ENCODE data around the gene JAM3. TPM values are rescaled to one million over a fixed set of nuclear protein-coding genes. Genes with fewer than 3 reads are reported as not detected.

The JAM3 gene
- total and polyA plus RNA-seq, 2 donors = 61.1 to 90.2 TPM

DNA sequence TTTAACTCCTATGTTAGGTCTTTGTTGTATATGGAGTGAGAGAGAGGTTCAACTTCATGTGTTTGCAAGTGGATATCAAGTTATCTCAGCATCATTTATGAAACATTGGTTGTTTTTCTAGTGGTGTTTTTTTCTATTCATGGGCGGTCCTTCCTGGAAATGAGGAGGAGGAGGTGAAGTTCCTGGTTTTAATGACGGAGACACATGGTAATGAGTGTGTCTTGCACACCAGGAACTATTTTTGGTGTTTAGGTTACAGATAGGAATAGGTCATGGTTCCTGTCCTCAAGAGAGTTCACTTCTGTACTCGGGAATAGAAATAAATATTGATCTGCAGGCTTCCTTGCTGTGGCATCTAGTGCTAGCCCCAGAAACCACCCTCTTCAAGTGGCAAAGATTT lies 74.9 kb downstream of the JAM3 start:
- H3K4me3 ChIP-seq (ENCODE audit: low read depth, low read length) = no peak overlapping the region
- no peak for DNase-seq (ENCODE audit: extremely low spot score)
- 84% methylated on average over 3 of the region's 3 CpGs for WGBS
- H3K4me1 ChIP-seq (ENCODE audit: insufficient read depth) = no peaks in the 10 kb centered on the region
- no peak overlapping the region for H3K27ac ChIP-seq (ENCODE audit: low read depth)
- H3K36me3 ChIP-seq (ENCODE audit: insufficient read depth) = no peaks in the 10 kb centered on the region

GRCh38 chr11:134144744-134145143 lies 75.9 kb downstream of the JAM3 start:
- 92% methylated on average over 5 of the region's 5 CpGs for WGBS
- Histone ChIP-seq H3K27ac (ENCODE audit: low read depth) (no peak overlapping the region), H3K4me1 (ENCODE audit: insufficient read depth) (no peaks in the 10 kb centered on the region), H3K36me3 (ENCODE audit: insufficient read depth) (no peaks in the 10 kb centered on the region), H3K4me3 (ENCODE audit: low read depth, low read length) (no peak overlapping the region)
- no peak for DNase-seq (ENCODE audit: extremely low spot score)

- H3K4me3 ChIP-seq (ENCODE audit: low read depth, low read length) = no peak overlapping the region
- no peaks in the 10 kb centered on the region for H3K36me3 ChIP-seq (ENCODE audit: insufficient read depth)
- H3K27ac ChIP-seq (ENCODE audit: low read depth) = no peak overlapping the region
- 87% methylated on average over 8 of the region's 8 CpGs for WGBS
- H3K4me1 ChIP-seq (ENCODE audit: insufficient read depth) = no peaks in the 10 kb centered on the region
- no peak for DNase-seq (ENCODE audit: extremely low spot score)
Measured at GRCh38 chr11:134145715-134146114, 76.8 kb downstream of the JAM3 start.

DNA sequence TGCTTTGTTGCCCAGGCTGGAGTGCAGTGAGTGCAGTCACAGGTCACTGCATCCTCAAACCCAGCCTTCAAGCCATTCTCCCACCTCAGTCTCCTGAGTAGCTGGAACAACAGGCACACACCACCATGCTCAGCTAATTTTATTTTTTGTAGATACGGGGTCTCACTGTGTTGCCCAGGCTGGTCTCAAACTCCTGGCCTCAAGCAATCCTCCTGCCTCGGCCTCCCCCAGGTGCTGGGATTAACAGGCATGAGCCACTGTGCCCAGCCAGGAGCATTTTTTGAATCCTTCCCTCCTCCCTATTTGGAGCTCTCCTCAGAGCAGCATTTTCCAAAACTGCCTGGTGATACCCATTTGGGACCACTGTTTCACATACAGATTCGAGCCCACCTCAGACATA lies 77.7 kb downstream of the JAM3 start:
- Histone ChIP-seq H3K27ac (ENCODE audit: low read depth) (no peak overlapping the region), H3K4me1 (ENCODE audit: insufficient read depth) (no peaks in the 10 kb centered on the region), H3K4me3 (ENCODE audit: low read depth, low read length) (no peak overlapping the region), H3K36me3 (ENCODE audit: insufficient read depth) (peaks cover 2% of the 10 kb centered on the region)
- 95% methylated on average over 3 of the region's 3 CpGs for WGBS
- no peak for DNase-seq (ENCODE audit: extremely low spot score)

DNA sequence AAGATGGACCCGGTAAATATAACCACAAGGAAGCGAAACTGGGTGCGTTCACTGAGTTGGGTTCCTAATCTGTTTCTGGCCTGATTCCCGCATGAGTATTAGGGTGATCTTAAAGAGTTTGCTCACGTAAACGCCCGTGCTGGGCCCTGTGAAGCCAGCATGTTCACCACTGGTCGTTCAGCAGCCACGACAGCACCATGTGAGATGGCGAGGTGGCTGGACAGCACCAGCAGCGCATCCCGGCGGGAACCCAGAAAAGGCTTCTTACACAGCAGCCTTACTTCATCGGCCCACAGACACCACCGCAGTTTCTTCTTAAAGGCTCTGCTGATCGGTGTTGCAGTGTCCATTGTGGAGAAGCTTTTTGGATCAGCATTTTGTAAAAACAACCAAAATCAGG lies 80.5 kb downstream of the JAM3 start:
- H3K36me3 ChIP-seq (ENCODE audit: insufficient read depth) = peaks cover 2% of the 10 kb centered on the region
- no peaks in the 10 kb centered on the region for H3K4me1 ChIP-seq (ENCODE audit: insufficient read depth)
- no peak overlapping the region for H3K27ac ChIP-seq (ENCODE audit: low read depth)
- H3K4me3 ChIP-seq (ENCODE audit: low read depth, low read length) = no peak overlapping the region
- DNase-seq (ENCODE audit: extremely low spot score) = no peak
- 91% methylated on average over 16 of the region's 16 CpGs for WGBS

GRCh38 chr11:134150195-134150903 lies 81.5 kb downstream of the JAM3 start:
- Histone ChIP-seq H3K4me1 (ENCODE audit: insufficient read depth) (no peaks in the 10 kb centered on the region), H3K27ac (ENCODE audit: low read depth) (no peak overlapping the region), H3K36me3 (ENCODE audit: insufficient read depth) (peaks cover 2% of the 10 kb centered on the region), H3K4me3 (ENCODE audit: low read depth, low read length) (no peak overlapping the region)
- WGBS = 85% methylated on average over 12 of the region's 12 CpGs
- DNase-seq (ENCODE audit: extremely low spot score) = no peak

- no peak for DNase-seq (ENCODE audit: extremely low spot score)
- Histone ChIP-seq H3K36me3 (ENCODE audit: insufficient read depth) (peaks cover 2% of the 10 kb centered on the region), H3K27ac (ENCODE audit: low read depth) (no peak overlapping the region), H3K4me1 (ENCODE audit: insufficient read depth) (no peaks in the 10 kb centered on the region), H3K4me3 (ENCODE audit: low read depth, low read length) (no peak overlapping the region)
- WGBS = 87% methylated on average over 10 of the region's 10 CpGs
Measured at GRCh38 chr11:134151083-134151747, 82.3 kb downstream of the JAM3 start.

DNA sequence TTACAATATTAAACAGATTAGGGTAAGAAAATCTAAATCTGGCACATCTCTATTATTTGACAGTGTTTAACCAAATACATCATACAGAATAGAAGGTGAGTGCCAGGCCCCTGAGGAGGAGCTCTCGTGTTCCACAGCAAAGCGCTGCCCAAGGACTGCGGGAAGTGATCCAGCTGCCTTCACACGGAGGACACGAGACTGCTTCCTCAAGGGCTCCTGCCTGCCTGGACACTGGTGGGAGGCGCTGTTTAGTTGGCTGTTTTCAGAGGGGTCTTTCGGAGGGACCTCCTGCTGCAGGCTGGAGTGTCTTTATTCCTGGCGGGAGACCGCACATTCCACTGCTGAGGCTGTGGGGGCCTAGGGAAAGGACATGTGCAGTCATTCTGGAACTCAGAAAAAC lies 83.8 kb downstream of the JAM3 start:
- peaks cover 2% of the 10 kb centered on the region for H3K36me3 ChIP-seq (ENCODE audit: insufficient read depth)
- 73% methylated on average over 9 of the region's 9 CpGs for WGBS
- no peak for DNase-seq (ENCODE audit: extremely low spot score)
- no peaks in the 10 kb centered on the region for H3K4me1 ChIP-seq (ENCODE audit: insufficient read depth)
- H3K4me3 ChIP-seq (ENCODE audit: low read depth, low read length) = no peak overlapping the region
- no peak overlapping the region for H3K27ac ChIP-seq (ENCODE audit: low read depth)

- WGBS = 88% methylated on average over 30 of the region's 30 CpGs
Measured at GRCh38 chr11:134153147-134153905, 84.5 kb downstream of the JAM3 start.

DNA sequence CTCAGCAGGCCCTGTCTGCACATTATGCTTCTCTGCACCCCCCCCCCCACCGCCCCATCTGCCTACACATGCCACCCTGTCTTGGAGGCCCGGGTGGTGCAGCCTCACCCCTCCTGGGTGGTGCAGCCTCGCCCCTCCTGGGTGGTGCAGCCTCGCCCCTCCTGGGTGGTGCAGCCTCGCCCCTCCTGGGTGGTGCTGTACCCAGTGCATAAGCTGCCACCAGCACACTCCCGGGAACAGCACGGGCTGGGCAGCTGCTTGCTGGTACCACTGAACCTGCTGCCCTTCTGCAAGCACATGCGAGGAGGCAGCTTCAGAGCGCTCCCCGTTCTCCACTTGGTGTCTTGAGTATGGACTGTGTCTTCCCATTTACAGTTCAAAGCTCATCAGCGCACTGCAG lies 85.6 kb downstream of the JAM3 start:
- 90% methylated on average over 11 of the region's 11 CpGs for WGBS
- Histone ChIP-seq H3K4me1 (ENCODE audit: insufficient read depth) (no peaks in the 10 kb centered on the region), H3K27ac (ENCODE audit: low read depth) (no peak overlapping the region), H3K4me3 (ENCODE audit: low read depth, low read length) (no peak overlapping the region), H3K36me3 (ENCODE audit: insufficient read depth) (peaks cover 4% of the 10 kb centered on the region)
- no peak for DNase-seq (ENCODE audit: extremely low spot score)

More at GRCh38 chr11:134153147-134153905, 84.5 kb downstream of the JAM3 start:
- Histone ChIP-seq H3K36me3 (ENCODE audit: insufficient read depth) (peaks cover 2% of the 10 kb centered on the region), H3K4me3 (ENCODE audit: low read depth, low read length) (no peak overlapping the region), H3K4me1 (ENCODE audit: insufficient read depth) (no peaks in the 10 kb centered on the region), H3K27ac (ENCODE audit: low read depth) (no peak overlapping the region)
- no peak for DNase-seq (ENCODE audit: extremely low spot score)

- 90% methylated on average over 16 of the region's 16 CpGs for WGBS
Measured at GRCh38 chr11:134155456-134155855, 86.6 kb downstream of the JAM3 start.

GRCh38 chr11:134155946-134156865 lies 87.3 kb downstream of the JAM3 start:
- Histone ChIP-seq H3K36me3 (ENCODE audit: insufficient read depth) (peaks cover 4% of the 10 kb centered on the region), H3K4me1 (ENCODE audit: insufficient read depth) (no peaks in the 10 kb centered on the region), H3K4me3 (ENCODE audit: low read depth, low read length) (no peak overlapping the region), H3K27ac (ENCODE audit: low read depth) (no peak overlapping the region)
- WGBS = 96% methylated on average over 28 of the region's 28 CpGs
- DNase-seq (ENCODE audit: extremely low spot score) = no peak

More at GRCh38 chr11:134155456-134155855, 86.6 kb downstream of the JAM3 start:
- Histone ChIP-seq H3K27ac (ENCODE audit: low read depth) (no peak overlapping the region), H3K4me3 (ENCODE audit: low read depth, low read length) (no peak overlapping the region), H3K4me1 (ENCODE audit: insufficient read depth) (no peaks in the 10 kb centered on the region), H3K36me3 (ENCODE audit: insufficient read depth) (peaks cover 4% of the 10 kb centered on the region)
- no peak for DNase-seq (ENCODE audit: extremely low spot score)

DNA sequence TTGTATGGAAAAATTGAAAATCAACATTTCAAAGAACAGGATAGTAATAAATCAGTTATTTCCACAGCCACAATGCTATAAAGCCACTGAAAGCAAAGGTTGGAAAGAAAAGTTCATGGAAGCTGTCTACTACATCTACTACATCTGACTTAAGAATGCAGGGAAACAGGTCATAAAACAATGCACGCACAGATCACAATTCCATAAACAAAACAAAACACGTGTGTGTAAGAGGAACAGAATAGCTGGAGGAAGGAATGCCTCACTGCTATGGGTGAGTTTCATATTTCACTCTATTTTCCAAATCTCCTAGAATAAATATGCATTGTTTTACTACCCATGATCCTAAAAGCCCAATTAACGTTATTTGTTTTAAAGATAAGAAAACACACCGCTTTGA lies 88.6 kb downstream of the JAM3 start:
- H3K27ac ChIP-seq (ENCODE audit: low read depth) = no peak overlapping the region
- no peak overlapping the region for H3K4me3 ChIP-seq (ENCODE audit: low read depth, low read length)
- peaks cover 2% of the 10 kb centered on the region for H3K36me3 ChIP-seq (ENCODE audit: insufficient read depth)
- no peak for DNase-seq (ENCODE audit: extremely low spot score)
- WGBS = 54% methylated on average over 4 of the region's 4 CpGs
- no peaks in the 10 kb centered on the region for H3K4me1 ChIP-seq (ENCODE audit: insufficient read depth)
